LHCN-M2 (cell line): ENCODE data around the gene TRAF1. TPM values are rescaled to one million over a fixed set of nuclear protein-coding genes. Genes with fewer than 3 reads are reported as not detected.

Experiments used
- DNase-seq: peaks from one replicate; pipeline ENCODE4 v3.0.0-alpha.2; 2012; ENCODE audit warnings: low read depth
- total RNA-seq: library from RNA; depleted of rRNA; stranded (reverse); fragments of >200 nt; gene quantifications from 2 replicates; pipeline ENCODE4 v1.2.3, GENCODE V29; 2014; rRNA removed

The TRAF1 gene
- total RNA-seq, 1 experiment from 2014 or later = 0.98 TPM

- DNase-seq = no peak
These were observed 73.4 kb downstream of the TRAF1 start for GRCh38 chr9:120853198-120853597.

Other genes with a start within 250 kb of the TRAF1 start
- gene MEGF9, start 212.3 kb downstream of the TRAF1 start, total RNA-seq = 7.5 and 9.4 TPM in 2 replicates
- gene FBXW2, start 133.4 kb downstream of the TRAF1 start, total RNA-seq = 19.0 and 22.2 TPM in 2 replicates
- 26.9 and 29.0 TPM in 2 replicates for gene PSMD5, start 83.9 kb downstream of the TRAF1 start, total RNA-seq
- 77.5 and 79.1 TPM in 2 replicates for gene PHF19, start 49.6 kb downstream of the TRAF1 start, total RNA-seq
- 3.6 and 4.0 TPM in 2 replicates for gene C5, start 123.5 kb upstream of the TRAF1 start, total RNA-seq
- 12.8 and 13.5 TPM in 2 replicates for gene CNTRL, start 148.2 kb upstream of the TRAF1 start, total RNA-seq